Transverse colon (tissue), 3 donors: ENCODE data around the gene TCF3.

ENCODE experiments used
- POLR2A ChIP-seq: fragments of 450-650 bp; IDR thresholded peaks from one replicate; pipeline ENCODE4 v1.6.1; 2016; ENCODE audit warnings: antibody characterized with exemption, mild to moderate bottlenecking, moderate library complexity
- TF ChIP-seq, protein P1 (sequence below), 5 experiments: fragments of 200-600 bp in 3 of 5; fragments of 450-650 bp in 2 of 5; sonication (generic) in 3 of 5; IDR thresholded peaks; 1 replicate in 2 of 5; 2 replicates in 3 of 5; pipeline ENCODE4 v1.5.1; 2016 to 2017; ENCODE audit warnings: antibody characterized with exemption in 5 of 5, inconsistent platforms in 3 of 5, mild to moderate bottlenecking in 2 of 5, moderate library complexity in 1 of 5

DNA sequence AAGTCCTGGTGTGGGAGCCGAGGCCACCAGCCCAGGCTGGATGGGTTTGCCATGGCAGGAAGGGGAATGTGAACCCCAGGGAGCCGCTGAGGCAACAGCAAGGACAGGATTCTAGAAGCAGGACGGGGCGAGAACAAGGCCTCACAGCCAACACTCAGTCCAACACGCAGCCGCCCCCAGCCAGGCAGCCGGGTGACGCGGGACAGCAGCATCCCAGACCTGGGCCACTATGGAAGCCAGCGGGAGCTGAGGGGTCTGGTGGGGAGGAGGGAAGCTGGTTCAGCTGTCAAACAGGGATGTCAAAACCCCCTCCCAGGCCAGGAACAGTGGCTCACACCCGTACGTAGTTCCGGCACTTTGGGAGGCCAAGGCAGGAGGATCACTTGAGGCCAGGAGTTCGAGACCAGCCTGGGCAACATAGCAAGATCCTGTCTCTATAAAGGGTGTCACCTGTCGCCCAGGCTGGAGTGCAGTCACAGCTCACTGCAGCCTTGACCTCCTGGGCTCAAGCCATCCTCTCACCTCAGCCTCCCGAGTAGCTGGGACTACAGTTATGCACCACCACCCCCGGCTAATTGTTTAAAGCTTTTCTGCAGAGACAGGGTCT lies 91.1 kb downstream of the TCF3 start:
- no peak for TF ChIP-seq POLR2A
- TF ChIP-seq, protein P1, sequence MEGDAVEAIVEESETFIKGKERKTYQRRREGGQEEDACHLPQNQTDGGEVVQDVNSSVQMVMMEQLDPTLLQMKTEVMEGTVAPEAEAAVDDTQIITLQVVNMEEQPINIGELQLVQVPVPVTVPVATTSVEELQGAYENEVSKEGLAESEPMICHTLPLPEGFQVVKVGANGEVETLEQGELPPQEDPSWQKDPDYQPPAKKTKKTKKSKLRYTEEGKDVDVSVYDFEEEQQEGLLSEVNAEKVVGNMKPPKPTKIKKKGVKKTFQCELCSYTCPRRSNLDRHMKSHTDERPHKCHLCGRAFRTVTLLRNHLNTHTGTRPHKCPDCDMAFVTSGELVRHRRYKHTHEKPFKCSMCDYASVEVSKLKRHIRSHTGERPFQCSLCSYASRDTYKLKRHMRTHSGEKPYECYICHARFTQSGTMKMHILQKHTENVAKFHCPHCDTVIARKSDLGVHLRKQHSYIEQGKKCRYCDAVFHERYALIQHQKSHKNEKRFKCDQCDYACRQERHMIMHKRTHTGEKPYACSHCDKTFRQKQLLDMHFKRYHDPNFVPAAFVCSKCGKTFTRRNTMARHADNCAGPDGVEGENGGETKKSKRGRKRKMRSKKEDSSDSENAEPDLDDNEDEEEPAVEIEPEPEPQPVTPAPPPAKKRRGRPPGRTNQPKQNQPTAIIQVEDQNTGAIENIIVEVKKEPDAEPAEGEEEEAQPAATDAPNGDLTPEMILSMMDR (IDR thresholded peaks at IDR 0.05): no peak
